HepG2 (cell line): Measurements from ENCODE around the gene FAM184B.

Experiments used
- BCL3 ChIP-seq: sonication (generic); formaldehyde crosslinking; IDR thresholded peaks from 2 replicates; pipeline ENCODE4 v1.5.1; 2020; ENCODE audit warnings: mild to moderate bottlenecking, missing genetic modification reagents, moderate library complexity
- CTCF ChIP-seq: sonication (generic); formaldehyde crosslinking; IDR thresholded peaks from 2 replicates; pipeline ENCODE4 v1.5.0; 2020; ENCODE audit warnings: mild to moderate bottlenecking, missing genetic modification reagents, moderate library complexity
- ELF4 ChIP-seq: sonication (generic); formaldehyde crosslinking; IDR thresholded peaks from 2 replicates; pipeline ENCODE4 v1.5.0; 2020; ENCODE audit warnings: missing genetic modification reagents, mild to moderate bottlenecking, moderate library complexity, borderline replicate concordance
- HINFP ChIP-seq: sonication (generic); formaldehyde crosslinking; IDR thresholded peaks from 2 replicates; pipeline ENCODE4 v1.4.0; 2020; ENCODE audit warnings: low read depth, mild to moderate bottlenecking, missing genetic modification reagents
- MAFF ChIP-seq: IDR thresholded peaks from 2 replicates; pipeline ENCODE4 v1.6.1; 2011; ENCODE audit warnings: low read depth, low read length, improper control_type of control experiment
- NFIC ChIP-seq: IDR thresholded peaks from 2 replicates; pipeline ENCODE4 v1.6.1; 2012; ENCODE audit warnings: mild to moderate bottlenecking, low read length, inconsistent platforms
- NFYB ChIP-seq: sonication (generic); formaldehyde crosslinking; IDR thresholded peaks from 2 replicates; pipeline ENCODE4 v1.4.0; 2020; ENCODE audit warnings: missing genetic modification reagents
- TAF1 ChIP-seq: sonication (generic); formaldehyde crosslinking; IDR thresholded peaks from 2 replicates; pipeline ENCODE4 v1.4.0; 2020; ENCODE audit warnings: missing genetic modification reagents
- TARDBP ChIP-seq: sonication (generic); formaldehyde crosslinking; IDR thresholded peaks from 2 replicates; pipeline ENCODE4 v1.8.0; 2022; ENCODE audit warnings: mild to moderate bottlenecking, missing genetic modification reagents
- TFAP4 ChIP-seq: sonication (generic); IDR thresholded peaks from 2 replicates; pipeline ENCODE4 v1.6.1; 2016; ENCODE audit warnings: low read depth, borderline replicate concordance
- ZNF260 ChIP-seq: sonication (generic); formaldehyde crosslinking; IDR thresholded peaks from 2 replicates; pipeline ENCODE4 v1.4.0; 2020; ENCODE audit warnings: missing genetic modification reagents, low read depth, mild to moderate bottlenecking, borderline replicate concordance
- ZNF317 ChIP-seq: sonication (generic); formaldehyde crosslinking; IDR thresholded peaks from 2 replicates; pipeline ENCODE4 v1.5.0; 2020; ENCODE audit warnings: mild to moderate bottlenecking, missing genetic modification reagents
- ZNF33B ChIP-seq: sonication (generic); formaldehyde crosslinking; IDR thresholded peaks from 2 replicates; pipeline ENCODE4 v1.5.1; 2020; ENCODE audit warnings: mild to moderate bottlenecking, missing genetic modification reagents

- TF ChIP-seq TAF1 (no peak), ELF4 (CRISPR knock-in tag) (no peak), ZNF317 (no peak), NFYB (CRISPR knock-in tag) (no peak), NFIC (no peak), ZNF33B (CRISPR knock-in tag) (no peak), ZNF260 (CRISPR knock-in tag) (no peak), TFAP4 (no peak), HINFP (CRISPR knock-in tag) (no peak), TARDBP (CRISPR knock-in tag) (no peak), BCL3 (CRISPR knock-in tag) (no peak), CTCF (no peak), MAFF (no peak)
Observed at GRCh38 chr4:17726911-17727310, 54.5 kb downstream of the FAM184B start.
